T-cell (primary cell): ENCODE measurements around the gene CLEC16A. TPM values are rescaled to one million over a fixed set of nuclear protein-coding genes. Genes with fewer than 3 reads are reported as not detected.

ENCODE experiments used
- ATAC-seq, 4 experiments: fragments of 200-7000 bp in 3 of 4; fragments of 150-1000 bp in 1 of 4; cut with Tn5 transposase; replicated peaks in 1 of 4; 1 replicate in 3 of 4; 2 replicates in 1 of 4; pipeline ENCODE4 v1.10.0; 2021; ENCODE audit warnings: moderate library complexity in 3 of 4, mild to moderate bottlenecking in 2 of 4, moderate number of reproducible peaks in 1 of 4
- CTCF ChIA-PET, 2 donors: fragments of 300-600 bp; sonication (Branson Sonifier 250); formaldehyde crosslinking; loops; one replicate each; lab custom pipeline; 2022; ENCODE audit warnings: antibody characterized with exemption in 2 of 2; lab: Charles Lee
- POLR2A ChIA-PET, 2 donors: fragments of 300-600 bp; sonication (Branson Sonifier 250); formaldehyde crosslinking; loops; one replicate each; lab custom pipeline; 2022; ENCODE audit warnings: antibody characterized with exemption in 2 of 2; lab: Charles Lee
- DNase-seq, 35 experiments: peaks; one replicate each; pipeline versions ENCODE4 v3.0.0 to v3.0.0-alpha.2; 2013 to 2023
- H3K27ac ChIP-seq: one replicate; pipeline ENCODE4 v1.5.1; 2013; ENCODE audit warnings: low read length
- H3K27me3 ChIP-seq, 2 experiments: replicated peaks in 1 of 2; 1 replicate in 1 of 2; 2 replicates in 1 of 2; pipeline versions ENCODE4 v1.6.1 to v1.7.0; 2013; ENCODE audit warnings: low read length in 1 of 2, mixed read lengths in 1 of 2; ENCODE audit not compliant: control insufficient read depth in 2 of 2, insufficient read depth in 2 of 2; ENCODE audit errors: extremely low read depth in 1 of 2
- H3K36me3 ChIP-seq, 2 donors: 1 replicate in 1 of 2; 2 replicates in 1 of 2; pipeline versions ENCODE4 v1.6.1 to v1.7.0; 2013; ENCODE audit warnings: low read length in 1 of 2; ENCODE audit not compliant: control insufficient read depth in 2 of 2, insufficient read depth in 1 of 2; ENCODE audit errors: extremely low read depth in 1 of 2
- H3K4me1 ChIP-seq, 2 experiments: 1 replicate in 1 of 2; 2 replicates in 1 of 2; pipeline versions ENCODE4 v1.6.1 to v1.7.0; 2013; ENCODE audit warnings: low read length in 2 of 2, mixed read lengths in 1 of 2; ENCODE audit not compliant: insufficient read depth in 2 of 2, control insufficient read depth in 1 of 2; ENCODE audit errors: extremely low read depth in 1 of 2
- H3K4me3 ChIP-seq, 2 donors: 1 replicate in 1 of 2; 2 replicates in 1 of 2; pipeline versions ENCODE4 v1.5.1 to v1.7.0; 2013; ENCODE audit warnings: mild to moderate bottlenecking in 2 of 2, low read length in 1 of 2, moderate library complexity in 1 of 2; ENCODE audit not compliant: control insufficient read depth in 1 of 2; ENCODE audit errors: extremely low read depth in 1 of 2
- H3K9me3 ChIP-seq: 2 replicates; pipeline ENCODE4 v1.7.0; 2013
- H3K27ac Mint-ChIP-seq, 2 donors: one replicate each; pipeline ENCODE4 v1.8.0; 2020 to 2021; ENCODE audit warnings: mild to moderate bottlenecking in 2 of 2, mixed read lengths in 2 of 2
- H3K27me3 Mint-ChIP-seq, 2 donors: one replicate each; pipeline ENCODE4 v1.8.0; 2021 to 2022; ENCODE audit warnings: mixed read lengths in 2 of 2
- H3K36me3 Mint-ChIP-seq: one replicate; pipeline ENCODE4 v1.8.0; 2021; ENCODE audit warnings: mixed read lengths
- H3K4me1 Mint-ChIP-seq, 3 donors: one replicate each; pipeline ENCODE4 v1.8.0; 2020 to 2022; ENCODE audit warnings: mixed read lengths in 3 of 3, mild to moderate bottlenecking in 1 of 3
- H3K4me3 Mint-ChIP-seq, 3 donors: one replicate each; pipeline ENCODE4 v1.8.0; 2020 to 2022; ENCODE audit warnings: mild to moderate bottlenecking in 3 of 3, mixed read lengths in 3 of 3, moderate library complexity in 3 of 3
- H3K9me3 Mint-ChIP-seq, 3 donors: one replicate each; pipeline ENCODE4 v1.8.0; 2020 to 2022; ENCODE audit warnings: mixed read lengths in 3 of 3
- WGBS: methylation state at CpG from one replicate; pipeline ENCODE4 v1.1.5; 2013; ENCODE audit warnings: missing lambda C conversion rate; ENCODE audit not compliant: insufficient coverage; 5-methylcytosine and 5-hydroxymethylcytosine counted together
- total RNA-seq, 35 experiments: library from RNA in 6 of 35; stranded (reverse) in 6 of 35; fragments of 120-200 nt in 1 of 35; gene quantifications; one replicate each; pipeline versions ENCODE4 v1.2.1 to v1.2.4 and lab custom pipeline; 2013 to 2026

CLEC16A gene
- total RNA-seq, 5 donors from 2014 or later (not counting 1 experiment from before 2014, with no cell fraction given): 27.4 to 34.6 (median 28.7) TPM

DNA sequence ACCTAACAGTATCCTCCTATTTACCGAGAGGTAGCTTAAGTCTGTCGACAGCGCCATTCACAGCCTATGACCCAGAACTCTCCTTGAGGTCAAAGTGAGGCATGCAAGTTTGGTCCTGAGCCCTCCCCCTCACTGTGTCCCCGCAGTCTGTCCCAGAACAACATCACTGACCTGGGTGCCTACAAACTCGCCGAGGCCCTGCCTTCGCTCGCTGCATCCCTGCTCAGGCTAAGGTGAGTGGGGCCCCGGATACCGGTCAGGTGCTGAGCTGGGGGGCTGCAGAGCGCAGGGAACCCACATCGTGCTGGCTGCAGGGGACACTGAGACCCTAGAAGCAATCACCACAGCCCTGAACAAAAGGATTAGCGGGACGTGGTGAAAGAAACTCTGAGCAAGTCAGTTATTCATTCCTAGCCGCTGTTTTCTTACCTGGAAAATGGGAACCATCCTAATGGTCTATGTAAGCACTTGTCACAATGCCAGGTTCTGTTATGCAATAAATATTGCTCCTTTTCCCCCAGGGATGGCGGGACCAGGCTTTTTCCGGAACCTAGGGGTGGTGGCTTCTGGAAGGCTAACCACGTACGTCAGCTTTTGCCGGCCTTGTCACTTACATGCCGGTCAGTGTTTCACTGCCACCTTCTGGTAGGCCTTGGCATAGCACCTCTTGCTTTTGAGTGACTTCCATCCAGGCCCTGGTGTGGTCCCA lies 25.9 kb upstream of the CLEC16A start:
- no peaks in the 10 kb centered on the region for H3K27me3 ChIP-seq
- H3K4me1 Mint-ChIP-seq: peaks cover 0 to 6% (median 4%) of the 10 kb centered on the region in 3 donors
- H3K4me1 ChIP-seq: peaks cover 0 to 7% of the 10 kb centered on the region in 2 experiments
- no peaks in the 10 kb centered on the region for H3K36me3 Mint-ChIP-seq
- H3K9me3 ChIP-seq: no peaks in the 10 kb centered on the region
- DNase-seq (peak; percentile 16 to 86 (median 63)), ATAC-seq (peak; percentile 61 to 82 (median 76))
- H3K27me3 Mint-ChIP-seq: no peaks in the 10 kb centered on the region
- H3K36me3 ChIP-seq: peaks cover 2 to 8% of the 10 kb centered on the region in 2 donors
- H3K27ac ChIP-seq: no peak overlapping the region
- H3K4me3 ChIP-seq: no peak overlapping the region
- no peaks in the 10 kb centered on the region for H3K9me3 Mint-ChIP-seq
- H3K27ac Mint-ChIP-seq: no peak overlapping the region
- ChIA-PET POLR2A (no interaction called here), CTCF (interaction anchor here (0.5 to 2.1 kb wide), 6 partner anchors 8 to 1436 kb away, joined by 3 to 6 read pairs (median 3); no protein-coding TSS in a partner anchor)
- WGBS: 61% methylated on average over 19 of the region's 21 CpGs
- no peak overlapping the region for H3K4me3 Mint-ChIP-seq

- Histone ChIP-seq H3K4me1 (peaks cover 0 to 7% of the 10 kb centered on the region in 2 experiments), H3K27ac (no peak overlapping the region), H3K36me3 (peaks cover 2 to 8% of the 10 kb centered on the region in 2 donors), H3K9me3 (no peaks in the 10 kb centered on the region), H3K4me3 (no peak overlapping the region), H3K27me3 (no peaks in the 10 kb centered on the region)
- CTCF ChIA-PET: interaction anchor here (0.5 to 2.1 kb wide), 6 partner anchors 8 to 1436 kb away, joined by 3 to 6 read pairs (median 3); no protein-coding TSS in a partner anchor
- ATAC-seq (no peak), DNase-seq (no peak)
- peaks cover 0 to 6% (median 4%) of the 10 kb centered on the region in 3 donors for H3K4me1 Mint-ChIP-seq
- H3K27me3 Mint-ChIP-seq: no peaks in the 10 kb centered on the region
- no peak overlapping the region for H3K27ac Mint-ChIP-seq
- H3K9me3 Mint-ChIP-seq: no peaks in the 10 kb centered on the region
- WGBS: 86% methylated on average over 3 of the region's 7 CpGs
- POLR2A ChIA-PET: no interaction called here
- H3K4me3 Mint-ChIP-seq: no peak overlapping the region
- H3K36me3 Mint-ChIP-seq: no peaks in the 10 kb centered on the region
Measured at GRCh38 chr16:10919003-10919351, 25.4 kb upstream of the CLEC16A start.

DNA sequence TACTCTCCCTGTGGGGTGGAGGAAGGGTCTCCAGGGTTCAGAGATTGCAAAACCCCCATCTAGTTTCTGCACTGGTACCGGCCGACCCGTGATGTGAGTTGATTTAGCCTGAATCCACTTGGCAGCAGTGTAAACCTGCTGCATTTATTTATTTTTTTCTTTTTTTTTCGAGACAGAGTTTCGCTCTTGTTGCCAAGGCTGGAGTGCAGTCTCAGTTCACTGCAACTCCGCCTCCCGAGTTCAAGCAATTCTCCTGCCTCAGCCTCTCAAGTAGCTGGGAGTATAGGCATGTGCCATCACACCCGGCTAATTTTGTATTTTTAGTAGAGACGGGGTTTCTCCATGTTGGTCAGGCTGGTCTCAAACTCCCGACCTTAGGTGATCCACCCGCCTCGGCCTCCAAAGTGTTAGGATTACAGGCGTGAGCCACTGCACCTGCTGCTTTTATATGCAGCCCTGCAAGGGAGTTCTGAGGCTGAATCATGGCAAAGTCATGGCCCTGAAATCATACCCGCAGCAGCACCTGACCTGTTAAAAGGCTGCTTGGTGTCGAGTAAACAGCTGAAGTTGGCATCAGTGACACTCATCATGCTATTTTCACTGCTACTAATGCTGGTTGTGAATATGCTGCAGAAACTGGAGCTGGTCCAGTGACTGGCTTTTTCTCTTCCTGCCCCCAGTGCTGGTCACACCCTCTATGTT lies 23.5 kb upstream of the CLEC16A start:
- ATAC-seq (no peak), DNase-seq (no peak)
- H3K36me3 ChIP-seq: peaks cover 8 to 19% of the 10 kb centered on the region in 2 donors
- H3K27ac ChIP-seq: no peak overlapping the region
- CTCF ChIA-PET: interaction anchor here in 1 of 2 donors (0.6 kb wide), 1 partner anchor 613 kb away, joined by 13 read pairs; no protein-coding TSS in a partner anchor
- POLR2A ChIA-PET: no interaction called here
- H3K27me3 ChIP-seq: no peaks in the 10 kb centered on the region
- H3K27ac Mint-ChIP-seq: no peak overlapping the region
- no peaks in the 10 kb centered on the region for H3K9me3 Mint-ChIP-seq
- no peaks in the 10 kb centered on the region for H3K9me3 ChIP-seq
- no peaks in the 10 kb centered on the region for H3K27me3 Mint-ChIP-seq
- WGBS: 96% methylated on average over 10 of the region's 15 CpGs
- no peak overlapping the region for H3K4me3 Mint-ChIP-seq
- peaks cover 0 to 7% of the 10 kb centered on the region in 2 experiments for H3K4me1 ChIP-seq
- no peak overlapping the region for H3K4me3 ChIP-seq
- peaks cover 0 to 4% (median 4%) of the 10 kb centered on the region in 3 donors for H3K4me1 Mint-ChIP-seq
- H3K36me3 Mint-ChIP-seq: peaks cover 14% of the 10 kb centered on the region

- 100% methylated on average over 7 of the region's 10 CpGs for WGBS
- POLR2A ChIA-PET: no interaction called here
- H3K9me3 Mint-ChIP-seq: no peaks in the 10 kb centered on the region
- peaks cover 18% of the 10 kb centered on the region for H3K36me3 Mint-ChIP-seq
- peaks cover 0 to 4% (median 4%) of the 10 kb centered on the region in 3 donors for H3K4me1 Mint-ChIP-seq
- H3K4me1 ChIP-seq: peaks cover 0 to 7% of the 10 kb centered on the region in 2 experiments
- H3K27me3 Mint-ChIP-seq: no peaks in the 10 kb centered on the region
- peaks cover 8 to 25% of the 10 kb centered on the region in 2 donors for H3K36me3 ChIP-seq
- no peak overlapping the region for H3K4me3 ChIP-seq
- H3K27me3 ChIP-seq: no peaks in the 10 kb centered on the region
- no peak overlapping the region for H3K27ac ChIP-seq
- ATAC-seq: no peak
- CTCF ChIA-PET: no interaction called here
- peak overlapping the region in 1 of 2 donors; percentile 2 for H3K27ac Mint-ChIP-seq
- DNase-seq: no peak
- no peaks in the 10 kb centered on the region for H3K9me3 ChIP-seq
- H3K4me3 Mint-ChIP-seq: no peak overlapping the region
Measured at GRCh38 chr16:10921536-10922327, 22.6 kb upstream of the CLEC16A start.

GRCh38 chr16:10922328-10923145 lies 21.8 kb upstream of the CLEC16A start:
- peaks cover 24% of the 10 kb centered on the region for H3K36me3 Mint-ChIP-seq
- no peak overlapping the region for H3K4me3 ChIP-seq
- H3K4me3 Mint-ChIP-seq: no peak overlapping the region
- H3K27me3 Mint-ChIP-seq: no peaks in the 10 kb centered on the region
- peaks cover 0 to 4% (median 4%) of the 10 kb centered on the region in 3 donors for H3K4me1 Mint-ChIP-seq
- ChIA-PET CTCF (interaction anchor here in 1 of 2 donors (0.6 kb wide), 1 partner anchor 10 kb away, joined by 3 read pairs; no protein-coding TSS in a partner anchor), POLR2A (no interaction called here)
- no peaks in the 10 kb centered on the region for H3K9me3 ChIP-seq
- ATAC-seq (no peak), DNase-seq (no peak)
- H3K4me1 ChIP-seq: peaks cover 0 to 7% of the 10 kb centered on the region in 2 experiments
- H3K27ac ChIP-seq: no peak overlapping the region
- WGBS: 97% methylated on average over 9 of the region's 14 CpGs
- H3K27ac Mint-ChIP-seq: peak overlapping the region in 1 of 2 donors; percentile 2
- H3K36me3 ChIP-seq: peaks cover 8 to 32% of the 10 kb centered on the region in 2 donors
- H3K9me3 Mint-ChIP-seq: no peaks in the 10 kb centered on the region
- no peaks in the 10 kb centered on the region for H3K27me3 ChIP-seq
